Activated naive CD8-positive, alpha-beta T cell treated with anti-CD3 and anti-CD28 coated beads, Interleukin-2, amount 10 ng/mL, durations not matched to agents 7 days and 5 days (primary cell): Measurements from ENCODE around the gene MPPED1. TPM values are rescaled to one million over a fixed set of nuclear protein-coding genes. Genes with fewer than 3 reads are reported as not detected.

Source experiments
- ATAC-seq: fragments of 150-1000 bp; cut with Tn5 transposase; one replicate; pipeline ENCODE4 v1.10.0; 2021; ENCODE audit warnings: low read depth, moderate library complexity
- POLR2A ChIA-PET: fragments of 350-600 bp; sonication (Branson Sonifier 250); formaldehyde crosslinking; loops from one replicate; lab custom pipeline; 2021; ENCODE audit warnings: antibody characterized with exemption; lab: Charles Lee
- DNase-seq: peaks from one replicate; pipeline ENCODE4 v3.0.0; 2021
- H3K27ac Mint-ChIP-seq: one replicate; pipeline ENCODE4 v1.8.0; 2022; ENCODE audit warnings: mild to moderate bottlenecking, mixed read lengths
- H3K27me3 Mint-ChIP-seq: one replicate; pipeline ENCODE4 v1.8.0; 2022; ENCODE audit warnings: mild to moderate bottlenecking, moderate library complexity, mixed read lengths
- H3K36me3 Mint-ChIP-seq: one replicate; pipeline ENCODE4 v1.8.0; 2021; ENCODE audit warnings: mild to moderate bottlenecking, mixed read lengths
- H3K4me1 Mint-ChIP-seq: one replicate; pipeline ENCODE4 v1.8.0; 2021; ENCODE audit warnings: mixed read lengths
- H3K4me3 Mint-ChIP-seq: one replicate; pipeline ENCODE4 v1.8.0; 2022; ENCODE audit warnings: mild to moderate bottlenecking, moderate library complexity, mixed read lengths
- H3K9me3 Mint-ChIP-seq: one replicate; pipeline ENCODE4 v1.8.0; 2021; ENCODE audit warnings: mixed read lengths
- total RNA-seq, 2 experiments: library from RNA; stranded (reverse); gene quantifications; one replicate each; pipeline ENCODE4 v1.2.3, GENCODE V29; 2021

The MPPED1 gene
- total RNA-seq, 2 experiments from 2014 or later: not detected

DNA sequence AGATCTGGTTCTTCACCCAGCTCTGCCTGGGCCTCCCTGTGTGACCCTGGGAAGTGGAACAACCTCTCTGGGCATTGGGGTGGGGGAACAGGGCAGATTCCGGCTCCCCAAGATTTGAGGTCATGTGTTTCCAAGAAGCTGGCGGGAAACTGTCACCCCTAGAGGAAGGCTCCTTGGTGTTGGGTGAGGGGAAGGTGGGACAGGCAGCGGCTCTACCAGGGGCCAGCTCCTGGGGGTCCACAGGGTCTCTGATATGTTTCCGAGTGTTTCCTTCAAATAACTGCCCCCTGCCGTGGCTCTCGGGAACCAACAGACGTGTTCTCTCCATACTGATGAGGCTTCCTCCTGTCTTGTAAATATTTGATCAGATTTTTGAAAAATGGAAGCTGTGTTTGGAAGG, 78.5 kb downstream of the MPPED1 start:
- no peak overlapping the region for H3K27ac Mint-ChIP-seq
- H3K36me3 Mint-ChIP-seq: no peaks in the 10 kb centered on the region
- H3K9me3 Mint-ChIP-seq: peaks cover 5% of the 10 kb centered on the region
- H3K4me1 Mint-ChIP-seq: no peaks in the 10 kb centered on the region
- DNase-seq (no peak), ATAC-seq (no peak)
- H3K4me3 Mint-ChIP-seq: no peak overlapping the region
- H3K27me3 Mint-ChIP-seq: no peaks in the 10 kb centered on the region
- POLR2A ChIA-PET: no interaction called here

DNA sequence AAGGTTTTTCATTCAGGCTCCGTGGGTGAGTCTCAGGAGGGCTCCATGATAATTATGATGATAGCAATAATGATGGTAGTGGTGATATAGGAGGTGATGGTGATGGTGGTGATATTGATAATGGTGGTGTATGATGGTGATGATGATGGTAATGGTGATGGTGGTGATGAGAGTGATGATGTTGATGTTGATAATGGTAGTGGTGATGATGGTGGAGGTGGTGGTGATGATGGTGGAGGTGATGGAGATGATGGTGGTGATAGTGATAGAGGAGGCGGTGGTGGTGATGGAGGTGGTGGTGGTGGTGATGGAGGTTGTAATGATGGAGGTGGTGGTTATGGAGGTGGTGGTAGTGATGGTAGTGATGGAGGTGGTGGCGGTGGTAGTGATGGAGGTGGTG, 79.4 kb downstream of the MPPED1 start:
- Mint-ChIP-seq H3K4me1 (no peaks in the 10 kb centered on the region), H3K9me3 (peaks cover 5% of the 10 kb centered on the region), H3K27me3 (no peaks in the 10 kb centered on the region), H3K27ac (no peak overlapping the region), H3K4me3 (no peak overlapping the region), H3K36me3 (no peaks in the 10 kb centered on the region)
- DNase-seq (no peak), ATAC-seq (no peak)
- POLR2A ChIA-PET: no interaction called here

DNA sequence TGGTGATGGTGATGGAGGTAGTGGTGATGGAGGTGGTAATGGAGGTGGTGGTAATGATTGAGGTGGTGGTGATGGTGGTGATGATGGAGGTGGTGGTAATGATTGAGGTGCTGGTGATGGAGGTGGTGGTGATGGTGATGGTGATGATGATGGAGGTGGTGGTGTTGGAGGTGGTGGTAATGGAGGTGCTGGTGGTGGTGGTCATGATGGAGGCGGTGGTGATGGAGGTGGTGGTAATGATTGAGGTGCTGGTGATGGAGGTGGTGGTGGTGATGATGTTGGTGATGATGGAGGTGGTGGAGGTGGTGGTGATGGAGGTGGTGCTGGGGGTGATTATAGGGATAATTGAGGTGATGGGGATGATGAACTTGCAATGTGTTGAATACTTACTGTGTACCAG, 79.9 kb downstream of the MPPED1 start:
- Mint-ChIP-seq H3K4me3 (no peak overlapping the region), H3K4me1 (no peaks in the 10 kb centered on the region), H3K27ac (no peak overlapping the region), H3K27me3 (no peaks in the 10 kb centered on the region), H3K9me3 (peaks cover 5% of the 10 kb centered on the region), H3K36me3 (no peaks in the 10 kb centered on the region)
- POLR2A ChIA-PET: no interaction called here
- DNase-seq (no peak), ATAC-seq (no peak)

DNA sequence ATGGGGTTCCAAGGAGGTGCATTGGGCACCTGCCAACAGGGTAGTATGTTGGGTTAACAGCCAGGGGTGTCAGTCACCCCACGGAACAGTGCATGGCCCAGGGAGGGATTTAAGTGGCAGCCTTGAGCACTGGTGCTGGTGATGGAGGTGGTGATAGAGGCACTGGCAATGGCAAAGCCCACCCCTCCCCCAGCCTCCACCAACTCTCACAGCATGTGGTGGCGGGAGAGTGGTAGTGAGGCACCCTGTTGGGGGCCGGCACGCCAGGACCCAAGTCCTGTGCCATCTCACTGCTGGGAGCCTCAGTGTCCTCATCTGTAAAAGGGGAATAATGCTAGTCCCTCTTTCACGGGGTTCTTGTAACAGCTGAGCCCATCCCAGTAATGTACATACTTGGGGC, 81.5 kb downstream of the MPPED1 start:
- peaks cover 5% of the 10 kb centered on the region for H3K9me3 Mint-ChIP-seq
- no peak overlapping the region for H3K27ac Mint-ChIP-seq
- H3K27me3 Mint-ChIP-seq: no peaks in the 10 kb centered on the region
- no peaks in the 10 kb centered on the region for H3K36me3 Mint-ChIP-seq
- ATAC-seq (no peak), DNase-seq (no peak)
- POLR2A ChIA-PET: no interaction called here
- H3K4me1 Mint-ChIP-seq: no peaks in the 10 kb centered on the region
- no peak overlapping the region for H3K4me3 Mint-ChIP-seq

DNA sequence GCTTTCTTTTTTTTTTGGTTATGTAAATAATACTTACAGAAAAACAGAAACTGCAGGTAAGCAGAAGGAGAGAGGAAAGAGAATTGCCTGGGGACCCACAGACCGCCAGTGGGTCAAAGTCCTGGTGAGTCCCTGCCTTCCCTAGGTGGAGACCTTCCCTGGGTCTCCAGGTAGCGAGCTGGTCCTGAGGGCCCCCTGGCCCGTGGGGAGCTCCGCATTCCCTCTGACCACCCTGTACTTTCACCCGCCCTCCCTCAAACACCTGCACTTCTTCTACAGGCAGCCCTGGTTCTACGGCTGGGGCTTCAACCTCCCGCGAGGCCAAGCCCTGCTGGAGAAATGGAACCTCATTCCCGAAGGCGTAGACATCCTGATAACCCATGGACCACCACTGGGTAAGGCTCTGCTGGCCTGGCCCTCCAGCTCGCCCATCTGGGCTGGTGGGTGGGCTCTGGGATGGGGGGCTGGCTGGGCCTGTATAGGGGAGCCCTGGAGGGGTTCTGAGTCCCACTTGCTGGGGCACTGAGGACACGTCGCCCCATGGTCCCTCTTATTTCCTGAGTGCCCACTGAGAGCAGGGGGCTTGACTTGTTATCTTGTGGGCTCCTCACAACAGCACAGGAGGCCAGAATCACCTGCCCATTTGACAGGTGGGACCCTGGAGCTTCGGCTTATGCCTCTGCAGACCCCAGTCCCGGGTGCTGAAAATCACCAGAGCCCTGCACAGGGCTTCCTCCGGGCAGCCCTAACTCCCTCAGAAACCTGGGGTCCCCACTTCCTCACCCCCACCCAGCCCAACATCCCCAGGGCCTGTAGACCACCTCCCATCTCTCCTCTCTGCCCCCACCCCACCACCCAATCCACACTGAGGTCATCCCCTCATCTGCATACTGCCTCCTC, 86.4 kb downstream of the MPPED1 start:
- H3K27ac Mint-ChIP-seq: no peak overlapping the region
- ATAC-seq (no peak), DNase-seq (no peak)
- POLR2A ChIA-PET: no interaction called here
- no peaks in the 10 kb centered on the region for H3K9me3 Mint-ChIP-seq
- no peaks in the 10 kb centered on the region for H3K36me3 Mint-ChIP-seq
- no peaks in the 10 kb centered on the region for H3K27me3 Mint-ChIP-seq
- no peaks in the 10 kb centered on the region for H3K4me1 Mint-ChIP-seq
- H3K4me3 Mint-ChIP-seq: no peak overlapping the region

DNA sequence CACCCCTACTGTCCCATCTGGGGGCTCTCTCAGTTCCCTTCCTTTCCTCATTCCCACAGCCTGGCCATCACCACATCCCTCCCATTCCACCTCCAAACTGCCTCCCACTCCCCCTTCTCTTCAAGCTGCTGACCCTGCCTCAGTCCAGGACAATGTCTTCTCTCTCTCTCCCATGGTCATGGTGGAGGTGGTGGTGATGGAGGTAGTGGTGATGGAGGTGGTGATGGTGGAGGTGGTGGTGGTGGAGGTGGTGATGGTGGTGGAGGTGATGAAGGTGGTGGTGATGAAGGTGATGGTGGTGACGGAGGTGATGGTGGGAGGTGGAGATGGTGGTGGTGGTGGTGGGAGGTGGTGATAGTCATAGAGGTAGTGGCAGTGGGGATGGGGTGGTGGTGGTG, 87.0 kb downstream of the MPPED1 start:
- POLR2A ChIA-PET: no interaction called here
- no peaks in the 10 kb centered on the region for H3K27me3 Mint-ChIP-seq

DNA sequence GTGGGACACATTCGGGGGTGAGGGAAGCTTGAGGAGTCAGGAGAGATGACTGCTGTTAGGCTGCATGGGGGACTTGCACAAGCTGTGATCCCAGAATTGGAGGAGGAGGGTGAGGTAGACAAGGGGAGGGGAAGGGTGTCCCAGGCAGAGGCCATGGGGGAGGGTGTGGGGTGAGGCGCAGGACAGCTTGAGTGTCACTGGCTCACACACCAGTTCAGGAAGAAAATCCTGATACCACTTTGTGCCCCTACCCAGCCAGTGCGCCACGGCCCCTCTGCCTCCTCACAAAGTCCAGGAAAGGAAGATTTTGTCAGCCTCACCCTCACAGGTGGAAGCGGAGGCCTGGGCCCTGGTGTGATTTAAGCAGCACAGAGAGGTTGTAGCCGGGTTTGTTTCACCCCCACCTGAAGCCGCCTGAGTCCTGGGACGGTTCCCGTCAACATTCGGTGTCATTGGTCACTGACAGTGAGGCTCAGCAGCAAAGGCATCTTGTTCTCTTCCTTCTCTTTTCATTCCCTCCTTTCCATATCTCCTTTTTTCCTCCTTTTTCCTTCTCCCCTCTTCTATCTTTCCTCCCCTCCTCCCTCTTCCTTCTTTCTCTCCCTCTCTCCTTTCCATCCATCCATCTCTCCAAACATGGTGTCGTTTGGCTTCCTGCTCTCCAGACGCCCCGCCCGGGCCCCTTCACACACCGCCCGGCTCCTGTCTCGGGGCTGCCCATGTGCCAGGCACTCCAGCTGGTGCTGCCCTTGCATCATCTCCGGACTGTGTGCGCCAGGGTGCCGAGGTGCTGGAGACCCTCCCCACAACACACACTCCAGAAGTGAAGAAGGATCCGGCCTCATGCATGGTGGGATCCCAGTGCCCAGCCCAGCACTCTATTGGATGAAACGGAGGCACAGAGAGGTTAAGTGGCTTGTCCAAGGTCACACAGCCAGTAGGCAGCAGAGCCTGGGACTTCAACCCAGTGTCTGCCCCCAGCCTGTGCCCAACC, 89.3 kb downstream of the MPPED1 start:
- no peaks in the 10 kb centered on the region for H3K36me3 Mint-ChIP-seq
- no peak for ATAC-seq
- H3K4me3 Mint-ChIP-seq: no peak overlapping the region
- no peaks in the 10 kb centered on the region for H3K9me3 Mint-ChIP-seq
- POLR2A ChIA-PET: interaction anchor here (0.9 kb wide), 1 partner anchor 1378 kb away, joined by 3 read pairs; no protein-coding TSS in a partner anchor
- H3K27ac Mint-ChIP-seq: no peak overlapping the region
- H3K4me1 Mint-ChIP-seq: no peaks in the 10 kb centered on the region
- H3K27me3 Mint-ChIP-seq: no peaks in the 10 kb centered on the region
- DNase-seq: no peak

More for the DNA sequence above, 87.0 kb downstream of the MPPED1 start:
- DNase-seq: no peak
- no peak overlapping the region for H3K4me3 Mint-ChIP-seq
- no peaks in the 10 kb centered on the region for H3K36me3 Mint-ChIP-seq
- no peaks in the 10 kb centered on the region for H3K9me3 Mint-ChIP-seq
- ATAC-seq: no peak
- no peak overlapping the region for H3K27ac Mint-ChIP-seq
- no peaks in the 10 kb centered on the region for H3K4me1 Mint-ChIP-seq

DNA sequence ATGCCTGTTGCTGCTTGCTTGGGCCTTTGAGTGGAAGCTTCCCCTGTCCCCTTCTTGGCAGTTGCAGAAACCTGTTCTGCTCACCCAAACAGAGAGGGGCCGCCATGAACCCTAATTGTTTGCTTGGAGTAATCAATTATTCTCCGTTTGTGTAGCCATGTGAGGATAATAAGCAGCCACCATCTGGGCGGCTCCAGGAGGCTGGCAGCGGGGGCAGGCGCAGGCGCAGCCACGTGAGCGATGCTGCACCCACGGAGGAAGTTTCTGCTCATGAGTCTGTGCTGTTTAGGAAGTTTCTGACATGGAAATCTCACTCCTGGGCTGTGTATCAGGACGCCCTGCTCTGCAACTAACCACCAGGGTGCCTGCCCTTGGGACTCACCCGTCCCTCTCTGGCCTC, 90.1 kb downstream of the MPPED1 start:
- no peaks in the 10 kb centered on the region for H3K4me1 Mint-ChIP-seq
- ATAC-seq (no peak), DNase-seq (no peak)
- H3K27ac Mint-ChIP-seq: no peak overlapping the region
- H3K27me3 Mint-ChIP-seq: no peaks in the 10 kb centered on the region
- H3K4me3 Mint-ChIP-seq: no peak overlapping the region
- H3K9me3 Mint-ChIP-seq: no peaks in the 10 kb centered on the region
- POLR2A ChIA-PET: interaction anchor here (0.9 kb wide), 1 partner anchor 1377 kb away, joined by 3 read pairs; no protein-coding TSS in a partner anchor
- no peaks in the 10 kb centered on the region for H3K36me3 Mint-ChIP-seq

DNA sequence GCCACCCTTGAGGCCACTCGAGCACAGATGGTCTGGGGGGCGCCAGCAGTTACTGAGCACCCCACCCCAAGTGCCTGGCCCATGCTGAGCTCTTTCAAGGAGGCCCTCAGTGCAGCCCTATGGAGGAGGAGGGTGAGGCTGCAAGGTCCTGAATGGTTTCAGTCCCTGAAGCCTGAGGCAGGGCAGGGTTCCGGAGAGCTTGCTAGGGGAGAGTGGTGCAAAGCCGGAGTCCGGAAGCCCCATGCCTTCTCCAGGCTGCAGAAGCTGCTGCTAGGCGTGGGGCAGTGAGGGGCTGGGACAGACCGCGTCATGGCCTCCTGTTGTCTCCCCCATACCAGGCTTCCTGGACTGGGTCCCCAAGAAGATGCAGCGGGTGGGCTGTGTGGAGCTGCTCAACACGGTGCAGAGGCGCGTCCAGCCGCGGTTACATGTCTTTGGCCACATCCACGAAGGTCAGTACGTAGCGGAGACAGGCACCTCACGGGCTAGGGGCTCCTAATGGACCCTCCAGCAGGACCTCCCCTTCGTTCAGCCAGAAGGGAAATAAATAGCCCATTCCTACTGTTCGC, 90.6 kb downstream of the MPPED1 start:
- H3K27ac Mint-ChIP-seq: no peak overlapping the region
- POLR2A ChIA-PET: no interaction called here
- H3K9me3 Mint-ChIP-seq: no peaks in the 10 kb centered on the region
- no peaks in the 10 kb centered on the region for H3K4me1 Mint-ChIP-seq
- DNase-seq: no peak
- H3K27me3 Mint-ChIP-seq: no peaks in the 10 kb centered on the region
- H3K36me3 Mint-ChIP-seq: no peaks in the 10 kb centered on the region
- no peak overlapping the region for H3K4me3 Mint-ChIP-seq
- ATAC-seq: no peak

DNA sequence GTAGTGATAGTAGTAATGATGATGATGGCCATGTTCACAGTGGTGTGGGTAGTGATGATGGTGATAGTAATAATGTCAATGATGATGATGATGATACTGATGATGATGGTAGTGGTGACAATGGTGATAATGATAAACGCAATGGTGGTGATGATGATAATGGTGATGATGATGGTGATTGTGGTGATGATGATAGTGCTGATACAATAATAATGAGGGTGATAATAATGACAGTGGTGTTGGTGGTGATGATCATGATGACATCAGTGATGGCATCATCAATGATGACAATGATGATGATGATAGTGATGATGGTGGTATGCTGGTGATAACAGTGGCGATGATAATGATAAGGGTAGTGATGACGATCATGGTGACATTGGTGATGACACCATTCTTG, 92.3 kb downstream of the MPPED1 start:
- no peaks in the 10 kb centered on the region for H3K4me1 Mint-ChIP-seq
- no peaks in the 10 kb centered on the region for H3K27me3 Mint-ChIP-seq
- no peaks in the 10 kb centered on the region for H3K9me3 Mint-ChIP-seq
- no peak for ATAC-seq
- no peak for DNase-seq
- H3K4me3 Mint-ChIP-seq: no peak overlapping the region
- POLR2A ChIA-PET: no interaction called here
- H3K27ac Mint-ChIP-seq: no peak overlapping the region
- no peaks in the 10 kb centered on the region for H3K36me3 Mint-ChIP-seq

DNA sequence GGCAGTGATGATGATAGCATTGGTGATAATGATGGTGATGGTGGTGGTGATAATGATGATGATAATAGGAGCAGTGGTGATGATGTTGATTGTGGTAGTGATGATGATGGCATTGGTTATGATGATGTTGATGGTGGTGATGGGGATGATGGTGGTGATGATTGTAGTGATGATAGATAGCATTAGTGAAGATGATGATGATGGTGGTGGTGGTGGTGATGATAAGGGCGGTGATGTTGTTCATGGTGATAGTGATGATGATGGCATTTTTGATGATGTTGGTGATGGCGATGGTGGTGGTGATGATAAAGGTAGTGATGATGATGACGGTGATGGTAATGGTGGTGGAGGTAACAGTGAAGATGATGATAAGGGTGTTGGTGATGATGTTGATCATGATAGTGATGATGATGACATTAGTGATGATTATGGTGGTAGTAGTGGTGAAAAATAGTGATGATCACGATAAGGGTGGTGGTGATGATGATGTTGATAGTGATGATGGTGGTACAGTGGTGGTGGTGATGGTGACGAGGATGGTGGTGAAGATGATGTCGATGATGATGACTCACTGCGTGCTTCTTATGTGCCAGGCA, 93.0 kb downstream of the MPPED1 start:
- Mint-ChIP-seq H3K27me3 (no peaks in the 10 kb centered on the region), H3K4me1 (no peaks in the 10 kb centered on the region), H3K4me3 (no peak overlapping the region), H3K36me3 (no peaks in the 10 kb centered on the region), H3K9me3 (no peaks in the 10 kb centered on the region), H3K27ac (no peak overlapping the region)
- no peak for ATAC-seq
- no peak for DNase-seq
- POLR2A ChIA-PET: no interaction called here

DNA sequence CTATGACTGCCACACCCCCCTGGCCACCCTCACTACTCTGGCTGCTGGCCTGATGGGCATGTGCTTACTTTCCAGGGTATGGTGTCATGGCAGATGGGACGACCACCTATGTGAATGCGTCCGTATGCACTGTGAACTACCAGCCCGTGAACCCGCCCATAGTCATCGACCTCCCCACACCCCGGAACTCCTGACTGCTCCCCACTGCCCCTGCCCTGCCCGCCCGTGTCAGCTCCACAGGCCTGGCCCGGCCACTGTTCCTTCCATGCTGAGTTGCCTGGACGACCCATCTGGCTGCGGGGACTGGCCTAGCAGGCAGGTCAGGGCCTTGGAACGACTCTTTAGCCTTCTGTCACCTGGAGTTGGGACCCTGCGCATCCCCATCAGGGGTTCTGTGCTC, 93.6 kb downstream of the MPPED1 start:
- Mint-ChIP-seq H3K4me3 (no peak overlapping the region), H3K27me3 (no peaks in the 10 kb centered on the region), H3K27ac (no peak overlapping the region), H3K36me3 (no peaks in the 10 kb centered on the region), H3K4me1 (no peaks in the 10 kb centered on the region), H3K9me3 (no peaks in the 10 kb centered on the region)
- DNase-seq (no peak), ATAC-seq (no peak)
- POLR2A ChIA-PET: no interaction called here

DNA sequence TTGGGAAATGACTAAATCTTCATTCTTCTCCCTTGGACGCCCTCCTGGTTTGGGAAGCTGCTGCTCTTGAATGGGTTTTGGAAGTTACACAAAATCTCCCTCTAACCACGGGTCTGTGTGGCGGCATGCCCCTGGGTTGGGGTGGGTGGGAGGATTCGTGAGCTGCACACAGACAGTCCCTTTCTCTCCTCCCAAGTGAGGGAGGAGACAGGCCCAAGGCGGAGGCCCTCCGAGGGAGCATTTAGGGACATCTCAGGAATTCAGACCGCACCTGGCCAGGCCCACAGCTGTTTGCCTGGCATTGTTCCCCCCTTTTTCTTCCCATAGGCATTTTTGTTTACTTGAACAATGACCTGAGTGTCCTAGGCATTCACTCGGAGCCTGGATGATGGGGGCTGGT, 94.1 kb downstream of the MPPED1 start:
- POLR2A ChIA-PET: no interaction called here
- Mint-ChIP-seq H3K36me3 (no peaks in the 10 kb centered on the region), H3K4me1 (no peaks in the 10 kb centered on the region), H3K4me3 (no peak overlapping the region), H3K27ac (no peak overlapping the region), H3K27me3 (no peaks in the 10 kb centered on the region), H3K9me3 (no peaks in the 10 kb centered on the region)
- ATAC-seq: no peak
- no peak for DNase-seq
